Measurements from ENCODE around the gene EDN1. TPM values are rescaled to one million over a fixed set of nuclear protein-coding genes. Genes with fewer than 3 reads are reported as not detected.

EDN1 gene
- total and polyA plus RNA-seq, 2 donors (not counting 1 experiment from before 2014, with no cell fraction given) = 0.17 to 10.1 TPM

DNA sequence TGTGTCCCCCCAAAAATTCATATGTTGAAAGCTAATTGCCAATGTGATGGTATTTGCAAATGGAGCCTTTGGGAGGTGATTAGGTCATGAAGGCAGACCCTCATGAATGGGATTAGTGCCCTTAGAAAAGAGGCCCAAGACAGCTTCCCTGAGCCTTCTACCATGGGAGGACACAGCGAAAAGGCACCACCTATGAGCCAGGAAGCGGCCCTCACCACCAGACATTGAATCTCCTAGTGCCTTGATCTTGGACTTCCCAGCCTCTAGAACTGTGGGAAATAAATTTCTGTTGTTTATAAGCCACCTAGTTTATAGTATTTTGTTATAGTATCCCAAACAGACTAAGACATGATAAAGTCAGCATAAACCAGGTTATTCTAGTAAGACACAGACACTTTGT is 18.9 kb downstream of the EDN1 start:
- H3K4me1 ChIP-seq (ENCODE audit: control insufficient read depth, extremely low read depth, insufficient read depth, low read length) = no peaks in the 10 kb centered on the region
- TF ChIP-seq EZH2 (IDR thresholded peaks at IDR 0.05; ENCODE audit: low read length, missing control alignments) (no peak), CTCF (conservative IDR thresholded peaks at IDR 0.05 in 1 of 2, IDR thresholded peaks at IDR 0.05 in 1 of 2; ENCODE audit: low read depth in 1 of 2, low read length in 2 of 2) (no peak)
- no peak overlapping the region for H2AFZ ChIP-seq (ENCODE audit: low read length)
- no peaks in the 10 kb centered on the region for H3K27me3 ChIP-seq (ENCODE audit: control insufficient read depth, insufficient read depth, low read length)
- DNase-seq (ENCODE audit: low read depth in 2 of 2) = no peak
- no peak overlapping the region for H3K27ac ChIP-seq (ENCODE audit: insufficient read depth, low read length)
- no peak overlapping the region for H3K4me2 ChIP-seq (ENCODE audit: extremely low read depth, insufficient read depth, low read length)
- H3K79me2 ChIP-seq (ENCODE audit: control insufficient read depth, insufficient read depth, low read length) = no peaks in the 10 kb centered on the region
- H3K9ac ChIP-seq (ENCODE audit: insufficient read depth, low read length) = no peak overlapping the region
- H3K9me3 ChIP-seq (ENCODE audit: control insufficient read depth, insufficient read depth, low read depth, low read length) = no peaks in the 10 kb centered on the region
- H3K36me3 ChIP-seq (ENCODE audit: control insufficient read depth, insufficient read depth, low read length) = no peaks in the 10 kb centered on the region
- H3K4me3 ChIP-seq (replicated peaks in 1 of 4; ENCODE audit: control extremely low read depth in 1 of 4, insufficient read depth in 1 of 4, low read depth in 3 of 4, low read length in 4 of 4) = no peak overlapping the region
- no peaks in the 10 kb centered on the region for H4K20me1 ChIP-seq (ENCODE audit: control insufficient read depth, extremely low read depth, insufficient read depth, low read length)

DNA sequence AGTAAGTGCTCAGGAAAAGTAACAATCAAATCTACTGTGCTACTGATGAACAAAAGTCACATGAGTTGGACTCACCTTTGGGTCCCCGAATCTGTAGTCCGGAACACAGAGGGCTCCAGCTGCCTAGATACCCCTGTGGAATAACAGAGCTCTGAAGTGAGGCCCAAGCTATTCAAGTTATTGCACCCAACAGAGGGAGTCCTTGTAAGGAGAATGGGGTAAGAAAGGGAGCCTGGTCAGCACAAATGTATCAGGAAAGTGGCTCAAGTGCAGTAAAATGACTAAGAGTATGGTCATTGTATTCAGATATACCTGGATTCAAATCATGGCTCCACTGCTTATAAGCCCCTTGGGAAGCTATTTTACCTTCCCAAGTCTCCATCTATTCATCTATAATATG is 20.9 kb downstream of the EDN1 start:
- Histone ChIP-seq H3K27ac (ENCODE audit: insufficient read depth, low read length) (no peak overlapping the region), H3K4me1 (ENCODE audit: control insufficient read depth, extremely low read depth, insufficient read depth, low read length) (no peaks in the 10 kb centered on the region), H2AFZ (ENCODE audit: low read length) (no peak overlapping the region), H3K9me3 (ENCODE audit: control insufficient read depth, insufficient read depth, low read depth, low read length) (no peaks in the 10 kb centered on the region), H3K9ac (ENCODE audit: insufficient read depth, low read length) (no peak overlapping the region), H3K27me3 (ENCODE audit: control insufficient read depth, insufficient read depth, low read length) (no peaks in the 10 kb centered on the region), H3K79me2 (ENCODE audit: control insufficient read depth, insufficient read depth, low read length) (no peaks in the 10 kb centered on the region), H4K20me1 (ENCODE audit: control insufficient read depth, extremely low read depth, insufficient read depth, low read length) (no peaks in the 10 kb centered on the region), H3K4me2 (ENCODE audit: extremely low read depth, insufficient read depth, low read length) (no peak overlapping the region), H3K4me3 (replicated peaks in 1 of 4; ENCODE audit: control extremely low read depth in 1 of 4, insufficient read depth in 1 of 4, low read depth in 3 of 4, low read length in 4 of 4) (no peak overlapping the region), H3K36me3 (ENCODE audit: control insufficient read depth, insufficient read depth, low read length) (no peaks in the 10 kb centered on the region)
- no peak for DNase-seq (ENCODE audit: low read depth in 2 of 2)
- no peak for TF ChIP-seq EZH2 (IDR thresholded peaks at IDR 0.05; ENCODE audit: low read length, missing control alignments)
- TF ChIP-seq CTCF (conservative IDR thresholded peaks at IDR 0.05 in 1 of 2, IDR thresholded peaks at IDR 0.05 in 1 of 2; ENCODE audit: low read depth in 1 of 2, low read length in 2 of 2) = no peak

- Histone ChIP-seq H3K9ac (ENCODE audit: insufficient read depth, low read length) (no peak overlapping the region), H4K20me1 (ENCODE audit: control insufficient read depth, extremely low read depth, insufficient read depth, low read length) (no peaks in the 10 kb centered on the region), H3K4me3 (replicated peaks in 1 of 4; ENCODE audit: control extremely low read depth in 1 of 4, insufficient read depth in 1 of 4, low read depth in 3 of 4, low read length in 4 of 4) (no peak overlapping the region), H2AFZ (ENCODE audit: low read length) (no peak overlapping the region), H3K4me2 (ENCODE audit: extremely low read depth, insufficient read depth, low read length) (no peak overlapping the region), H3K79me2 (ENCODE audit: control insufficient read depth, insufficient read depth, low read length) (no peaks in the 10 kb centered on the region), H3K36me3 (ENCODE audit: control insufficient read depth, insufficient read depth, low read length) (no peaks in the 10 kb centered on the region), H3K9me3 (ENCODE audit: control insufficient read depth, insufficient read depth, low read depth, low read length) (no peaks in the 10 kb centered on the region), H3K27ac (ENCODE audit: insufficient read depth, low read length) (no peak overlapping the region), H3K4me1 (ENCODE audit: control insufficient read depth, extremely low read depth, insufficient read depth, low read length) (no peaks in the 10 kb centered on the region), H3K27me3 (ENCODE audit: control insufficient read depth, insufficient read depth, low read length) (no peaks in the 10 kb centered on the region)
- peak in 1 of 2 donors; percentile 71 for DNase-seq (ENCODE audit: low read depth in 2 of 2)
- TF ChIP-seq EZH2 (IDR thresholded peaks at IDR 0.05; ENCODE audit: low read length, missing control alignments) (no peak), CTCF (conservative IDR thresholded peaks at IDR 0.05 in 1 of 2, IDR thresholded peaks at IDR 0.05 in 1 of 2; ENCODE audit: low read depth in 1 of 2, low read length in 2 of 2) (no peak)
These were observed 22.6 kb downstream of the EDN1 start for GRCh38 chr6:12312736-12313135.

Data from fibroblast of lung (primary cell).